OCI-LY7 (cell line): ENCODE results near the gene PPP6C.

Experiments used
- CTCF ChIP-seq: fragments of 200-600 bp; sonication (generic); conservative IDR thresholded peaks from 2 replicates; pipeline ENCODE4 v1.5.1; 2014; ENCODE audit warnings: mild to moderate bottlenecking, antibody characterized with exemption, low read length, moderate library complexity, mixed read lengths
- EZH2phosphoT487 ChIP-seq: fragments of 200-600 bp; sonication (generic); IDR thresholded peaks from 2 replicates; pipeline ENCODE4 v1.6.1; 2018; ENCODE audit warnings: low read depth, borderline replicate concordance, mild to moderate bottlenecking, mixed run types, antibody characterized with exemption, low read length, moderate library complexity, mixed read lengths

- TF ChIP-seq CTCF (no peak), EZH2phosphoT487 (no peak)
These were observed 14.9 kb upstream of the PPP6C start for GRCh38 chr9:125204477-125204876.
